K562 (cell line): ENCODE results near the gene RCL1.

Experiments
- CBX1 ChIP-seq: sonication (generic); IDR thresholded peaks from 2 replicates; pipeline ENCODE4 v1.6.1; 2016; ENCODE audit warnings: antibody characterized with exemption, low read depth, mild to moderate bottlenecking
- CTCF ChIP-seq, 3 experiments: IDR thresholded peaks in 2 of 3; conservative IDR thresholded peaks in 1 of 3; 2 replicates each; pipeline ENCODE4 v1.5.1; 2011 to 2012; ENCODE audit warnings: low read length in 3 of 3, mild to moderate bottlenecking in 3 of 3, control low read depth in 2 of 3, improper control_type of control experiment in 1 of 3, inconsistent platforms in 1 of 3, low read depth in 1 of 3, mixed read lengths in 1 of 3, moderate library complexity in 1 of 3; ENCODE audit not compliant: insufficient read depth in 2 of 3
- HDAC6 ChIP-seq: IDR thresholded peaks from 2 replicates; pipeline ENCODE4 v1.6.1; 2012; ENCODE audit warnings: low read depth, mild to moderate bottlenecking, control low read depth, inconsistent platforms, low read length, moderate library complexity
- MTA3 ChIP-seq: fragments of 450-650 bp; formaldehyde crosslinking; IDR thresholded peaks from 2 replicates; pipeline ENCODE4 v1.6.1; 2017; ENCODE audit warnings: mild to moderate bottlenecking, borderline replicate concordance
- REST ChIP-seq, 2 experiments: fragments of 450-650 bp; formaldehyde crosslinking in 1 of 2; IDR thresholded peaks; 2 replicates each; pipeline versions ENCODE4 v1.4.0 to v1.6.1; 2014 to 2020; ENCODE audit warnings: mild to moderate bottlenecking in 2 of 2, borderline replicate concordance in 1 of 2, low read depth in 1 of 2
- THRB ChIP-seq: fragments of 450-650 bp; formaldehyde crosslinking; conservative IDR thresholded peaks from 2 replicates; pipeline ENCODE4 v1.4.0; 2022; ENCODE audit warnings: mild to moderate bottlenecking, missing genetic modification characterization
- USF1 ChIP-seq: sonication (generic); formaldehyde crosslinking; IDR thresholded peaks from 2 replicates; pipeline ENCODE4 v1.9.0; 2022; ENCODE audit warnings: mild to moderate bottlenecking, missing genetic modification reagents
- ZNF224 ChIP-seq: sonication (generic); formaldehyde crosslinking; IDR thresholded peaks from 2 replicates; pipeline ENCODE4 v1.8.0; 2022; ENCODE audit warnings: mild to moderate bottlenecking, missing genetic modification reagents

GRCh38 chr9:4875559-4875958, 82.8 kb downstream of the RCL1 start:
- no peak for TF ChIP-seq THRB (CRISPR knock-in tag)
- TF ChIP-seq MTA3 = no peak
- TF ChIP-seq CTCF (IDR thresholded peaks at IDR 0.05 in 2 of 3, conservative IDR thresholded peaks at IDR 0.05 in 1 of 3; ENCODE audit: insufficient read depth in 2 of 3, low read depth in 1 of 3, low read length in 3 of 3) = no peak
- TF ChIP-seq ZNF224 (CRISPR knock-in tag) = no peak
- no peak for TF ChIP-seq USF1 (CRISPR knock-in tag)
- TF ChIP-seq CBX1 = no peak
- no peak for TF ChIP-seq HDAC6
- TF ChIP-seq REST (IDR thresholded peaks at IDR 0.05; ENCODE audit: borderline replicate concordance) = no peak
- TF ChIP-seq REST (CRISPR knock-in tag; IDR thresholded peaks at IDR 0.05; ENCODE audit: low read depth) = no peak
